H9 (cell line): ENCODE results near the gene PID1. TPM values are rescaled to one million over a fixed set of nuclear protein-coding genes. Genes with fewer than 3 reads are reported as not detected.

Source experiments
- DNase-seq: peaks from one replicate; pipeline ENCODE4 v3.0.0-alpha.2; 2017
- H2AFZ ChIP-seq: one replicate; pipeline ENCODE4 v1.6.1; 2013; ENCODE audit warnings: mild to moderate bottlenecking, low read length, control low read depth, moderate library complexity
- H2AK5ac ChIP-seq: 2 replicates; pipeline ENCODE4 v1.6.1; 2013; ENCODE audit warnings: low read length, control low read depth, mixed read lengths; ENCODE audit not compliant: insufficient read length
- H2BK120ac ChIP-seq: one replicate; pipeline ENCODE4 v1.6.1; 2013; ENCODE audit warnings: low read depth, mild to moderate bottlenecking, low read length, control low read depth, inconsistent platforms; ENCODE audit not compliant: poor library complexity, severe bottlenecking
- H2BK12ac ChIP-seq: 2 replicates; pipeline ENCODE4 v1.6.1; 2013; ENCODE audit warnings: low read length, control low read depth, mixed read lengths, low read depth; ENCODE audit not compliant: insufficient read length
- H2BK15ac ChIP-seq: 2 replicates; pipeline ENCODE4 v1.6.1; 2013; ENCODE audit warnings: low read depth, low read length, control low read depth
- H2BK20ac ChIP-seq: one replicate; pipeline ENCODE4 v1.6.1; 2013; ENCODE audit warnings: low read depth, mild to moderate bottlenecking, low read length, control low read depth, inconsistent platforms; ENCODE audit not compliant: poor library complexity, severe bottlenecking
- H2BK5ac ChIP-seq: 2 replicates; pipeline ENCODE4 v1.6.1; 2013; ENCODE audit warnings: low read length, control low read depth, mixed read lengths; ENCODE audit not compliant: insufficient read length
- H3K14ac ChIP-seq: 2 replicates; pipeline ENCODE4 v1.6.1; 2013; ENCODE audit warnings: low read length, control low read depth; ENCODE audit not compliant: insufficient read depth
- H3K18ac ChIP-seq: 2 replicates; pipeline ENCODE4 v1.6.1; 2013; ENCODE audit warnings: low read depth, mild to moderate bottlenecking, mixed read lengths, low read length, control low read depth; ENCODE audit not compliant: insufficient read length
- H3K23ac ChIP-seq: 2 replicates; pipeline ENCODE4 v1.6.1; 2013; ENCODE audit warnings: low read length, control low read depth, mixed read lengths, low read depth; ENCODE audit not compliant: insufficient read length
- H3K23me2 ChIP-seq: 2 replicates; pipeline ENCODE4 v1.6.1; 2013; ENCODE audit warnings: low read depth, mild to moderate bottlenecking, mixed read lengths, low read length, control low read depth; ENCODE audit not compliant: insufficient read length, poor library complexity, severe bottlenecking
- H3K27ac ChIP-seq: 2 replicates; pipeline ENCODE4 v1.5.1; 2013; ENCODE audit warnings: low read length, control low read depth, mixed read lengths, low read depth; ENCODE audit not compliant: insufficient read length
- H3K27me3 ChIP-seq: 2 replicates; pipeline ENCODE4 v1.6.1; 2013; ENCODE audit warnings: low read length, control low read depth, inconsistent platforms; ENCODE audit not compliant: insufficient read depth
- H3K4ac ChIP-seq: 2 replicates; pipeline ENCODE4 v1.6.1; 2013; ENCODE audit warnings: low read depth, mild to moderate bottlenecking, control low read depth, inconsistent platforms, low read length, moderate library complexity
- H3K4me1 ChIP-seq: 2 replicates; pipeline ENCODE4 v1.6.1; 2013; ENCODE audit warnings: low read length, control low read depth, inconsistent platforms; ENCODE audit not compliant: insufficient read depth
- H3K4me2 ChIP-seq: 2 replicates; pipeline ENCODE4 v1.6.1; 2013; ENCODE audit warnings: low read length, control low read depth, mixed read lengths; ENCODE audit not compliant: insufficient read length, insufficient read depth
- H3K56ac ChIP-seq: 2 replicates; pipeline ENCODE4 v1.6.1; 2013; ENCODE audit warnings: low read depth, mild to moderate bottlenecking, mixed read lengths, low read length, control low read depth; ENCODE audit not compliant: insufficient read length
- H3K79me1 ChIP-seq: 2 replicates; pipeline ENCODE4 v1.6.1; 2013; ENCODE audit warnings: low read depth, mild to moderate bottlenecking, moderate library complexity, low read length, control low read depth, inconsistent platforms; ENCODE audit not compliant: insufficient read depth, poor library complexity, severe bottlenecking
- H3K79me2 ChIP-seq: 2 replicates; pipeline ENCODE4 v1.6.1; 2013; ENCODE audit warnings: low read length, control low read depth, inconsistent platforms; ENCODE audit not compliant: insufficient read depth
- H3K9ac ChIP-seq: 2 replicates; pipeline ENCODE4 v1.6.1; 2013; ENCODE audit warnings: low read length, control low read depth, mixed read lengths; ENCODE audit not compliant: insufficient read length; ENCODE audit errors: extremely low read depth
- H3K9me3 ChIP-seq: one replicate; pipeline ENCODE4 v1.6.1; 2013; ENCODE audit warnings: low read depth, low read length, inconsistent platforms; ENCODE audit not compliant: control insufficient read depth
- H3T11ph ChIP-seq: one replicate; pipeline ENCODE4 v1.6.1; 2013; ENCODE audit warnings: mild to moderate bottlenecking, low read length, control low read depth, inconsistent platforms
- H4K20me1 ChIP-seq: one replicate; pipeline ENCODE4 v1.6.1; 2013; ENCODE audit not compliant: control insufficient read depth, insufficient read length, insufficient read depth
- H4K5ac ChIP-seq: 2 replicates; pipeline ENCODE4 v1.6.1; 2013; ENCODE audit warnings: low read depth, mild to moderate bottlenecking, mixed read lengths, low read length, control low read depth; ENCODE audit not compliant: insufficient read length
- H4K8ac ChIP-seq: replicated peaks from 2 replicates; pipeline ENCODE4 v1.6.1; 2013; ENCODE audit warnings: low read length, control low read depth, mixed read lengths, low read depth; ENCODE audit not compliant: insufficient read length
- H4K91ac ChIP-seq: 2 replicates; pipeline ENCODE4 v1.6.1; 2013; ENCODE audit warnings: low read depth, mild to moderate bottlenecking, moderate library complexity, mixed read lengths, low read length, control low read depth; ENCODE audit not compliant: insufficient read length
- H3K27ac Mint-ChIP-seq, 3 experiments: 2 replicates in 2 of 3; 3 replicates in 1 of 3; pipeline ENCODE4 v1.8.0; 2020 to 2021; ENCODE audit warnings: mixed read lengths in 3 of 3, mild to moderate bottlenecking in 1 of 3, moderate library complexity in 1 of 3
- H3K27me3 Mint-ChIP-seq: 2 replicates; pipeline ENCODE4 v1.8.0; 2021; ENCODE audit warnings: low read depth, mild to moderate bottlenecking, moderate library complexity, mixed read lengths
- H3K36me3 Mint-ChIP-seq, 3 experiments: 2 replicates in 2 of 3; 3 replicates in 1 of 3; pipeline ENCODE4 v1.8.0; 2020 to 2021; ENCODE audit warnings: low read depth in 3 of 3, mixed read lengths in 3 of 3; ENCODE audit not compliant: insufficient read depth in 1 of 3
- H3K4me1 Mint-ChIP-seq, 2 experiments: 2 replicates each; pipeline ENCODE4 v1.8.0; 2020; ENCODE audit warnings: mixed read lengths in 2 of 2
- H3K4me3 Mint-ChIP-seq, 2 experiments: 2 replicates in 1 of 2; 3 replicates in 1 of 2; pipeline ENCODE4 v1.8.0; 2020 to 2021; ENCODE audit warnings: mild to moderate bottlenecking in 2 of 2, mixed read lengths in 2 of 2, moderate library complexity in 1 of 2
- H3K9me3 Mint-ChIP-seq, 2 experiments: 2 replicates in 1 of 2; 3 replicates in 1 of 2; pipeline ENCODE4 v1.8.0; 2020; ENCODE audit warnings: mild to moderate bottlenecking in 2 of 2, mixed read lengths in 2 of 2, moderate library complexity in 1 of 2
- CTCF ChIP-seq: fragments of 200-600 bp; sonication (generic); conservative IDR thresholded peaks from 3 replicates; pipeline ENCODE4 v1.8.0; 2021; ENCODE audit warnings: antibody characterized with exemption, mild to moderate bottlenecking
- WGBS: extraction: QIAGEN DNeasy Blood & Tissue Kit; methylation state at CpG from one replicate; pipeline ENCODE4 v1.1.7; 2013; ENCODE audit warnings: missing lambda C conversion rate, low lambda C conversion rate, mixed read lengths; ENCODE audit not compliant: insufficient read length; ENCODE audit errors: extremely low coverage; 5-methylcytosine and 5-hydroxymethylcytosine counted together
- total RNA-seq: library from RNA; stranded (reverse); gene quantifications from 2 replicates; pipeline ENCODE4 v1.2.1, GENCODE V29; 2021

Gene PID1
- total RNA-seq, 1 experiment from 2014 or later: 1.4 TPM

- Histone ChIP-seq H2AK5ac (no peak overlapping the region), H2BK20ac (no peak overlapping the region), H3K56ac (no peak overlapping the region), H3K23me2 (no peaks in the 10 kb centered on the region), H4K8ac (no peak overlapping the region), H3K4ac (no peak overlapping the region), H3K9ac (no peak overlapping the region), H2BK12ac (no peak overlapping the region), H3K79me2 (no peaks in the 10 kb centered on the region), H3K27ac (no peak overlapping the region), H2BK5ac (no peak overlapping the region), H3K27me3 (no peaks in the 10 kb centered on the region), H2AFZ (no peak overlapping the region), H3K18ac (no peak overlapping the region), H2BK120ac (no peak overlapping the region), H4K5ac (no peak overlapping the region), H3K4me2 (no peak overlapping the region), H3K79me1 (no peaks in the 10 kb centered on the region), H3K23ac (no peak overlapping the region), H3K4me1 (no peaks in the 10 kb centered on the region), H4K20me1 (no peaks in the 10 kb centered on the region), H3T11ph (no peak overlapping the region), H2BK15ac (no peak overlapping the region), H4K91ac (no peak overlapping the region), H3K9me3 (peaks cover 16% of the 10 kb centered on the region), H3K14ac (no peak overlapping the region)
- H3K9me3 Mint-ChIP-seq: peaks cover 19 to 36% of the 10 kb centered on the region in 2 experiments
- H3K4me3 Mint-ChIP-seq: no peak overlapping the region
- no peak for TF ChIP-seq CTCF
- no peak overlapping the region for H3K27ac Mint-ChIP-seq
- DNase-seq: no peak
- H3K36me3 Mint-ChIP-seq: peaks cover 0 to 8% (median 0%) of the 10 kb centered on the region in 3 experiments; a peak in 4 of 7 replicates
- no CpG with 5 or more reads among the region's 3 CpGs for WGBS
- H3K4me1 Mint-ChIP-seq: no peaks in the 10 kb centered on the region
- no peaks in the 10 kb centered on the region for H3K27me3 Mint-ChIP-seq
Observed at GRCh38 chr2:228988786-228989185, 282.3 kb downstream of the PID1 start.
